ENCODE results near the gene MICAL1.
"Not testable (repeated sequence)": the region's sequence is repeated elsewhere in the genome, so short reads cannot be mapped to it uniquely, and the experiment has no call there.

The MICAL1 gene

GRCh38 chr6:109466212-109466923 lies 10.8 kb upstream of the MICAL1 start:
- H3K9me3 ChIP-seq (ENCODE audit: control insufficient read depth, insufficient read depth, low read length): no peaks in the 10 kb centered on the region
- no peaks in the 10 kb centered on the region for H3K4me1 ChIP-seq (ENCODE audit: insufficient read depth, low read length)
- peaks cover 25% of the 10 kb centered on the region for H3K36me3 ChIP-seq (ENCODE audit: insufficient read depth, low read length)
- no peak overlapping the region for H3K9ac ChIP-seq (ENCODE audit: low read depth, low read length)

- H3K9ac ChIP-seq (ENCODE audit: low read depth, low read length): no peak overlapping the region
- no peaks in the 10 kb centered on the region for H3K4me1 ChIP-seq (ENCODE audit: insufficient read depth, low read length)
- peaks cover 25% of the 10 kb centered on the region for H3K36me3 ChIP-seq (ENCODE audit: insufficient read depth, low read length)
- H3K9me3 ChIP-seq (ENCODE audit: control insufficient read depth, insufficient read depth, low read length): no peaks in the 10 kb centered on the region
These were observed 10.2 kb upstream of the MICAL1 start for GRCh38 chr6:109465772-109466171.

- Histone ChIP-seq H3K9me3 (ENCODE audit: control insufficient read depth, insufficient read depth, low read length) (no peaks in the 10 kb centered on the region), H3K36me3 (ENCODE audit: insufficient read depth, low read length) (peaks cover 7% of the 10 kb centered on the region), H3K4me1 (ENCODE audit: insufficient read depth, low read length) (peaks cover 9% of the 10 kb centered on the region; the same call in 1 of the 2 replicates), H3K9ac (ENCODE audit: low read depth, low read length) (no peak overlapping the region)
These were observed 6.4 kb upstream of the MICAL1 start for GRCh38 chr6:109461733-109462526.

GRCh38 chr6:109461205-109461604 lies 5.6 kb upstream of the MICAL1 start:
- peaks cover 10% of the 10 kb centered on the region; the same call in 1 of the 2 replicates for H3K4me1 ChIP-seq (ENCODE audit: insufficient read depth, low read length)
- not testable (repeated sequence) for H3K9me3 ChIP-seq (ENCODE audit: control insufficient read depth, insufficient read depth, low read length); H3K9ac ChIP-seq (ENCODE audit: low read depth, low read length); H3K36me3 ChIP-seq (ENCODE audit: insufficient read depth, low read length)

- Histone ChIP-seq H3K9ac (ENCODE audit: low read depth, low read length) (no peak overlapping the region), H3K9me3 (ENCODE audit: control insufficient read depth, insufficient read depth, low read length) (no peaks in the 10 kb centered on the region), H3K4me1 (ENCODE audit: insufficient read depth, low read length) (peaks cover 10% of the 10 kb centered on the region; the same call in 1 of the 2 replicates), H3K36me3 (ENCODE audit: insufficient read depth, low read length) (peaks cover 2% of the 10 kb centered on the region; the same call in 1 of the 2 replicates)
These were observed 4.7 kb upstream of the MICAL1 start for GRCh38 chr6:109460161-109460829.

- H3K4me1 ChIP-seq (ENCODE audit: insufficient read depth, low read length): peaks cover 16% of the 10 kb centered on the region; the same call in 1 of the 2 replicates
These were observed 3.4 kb upstream of the MICAL1 start for GRCh38 chr6:109458774-109459531.

GRCh38 chr6:109457562-109457996 lies 2.0 kb upstream of the MICAL1 start:
- H3K36me3 ChIP-seq (ENCODE audit: insufficient read depth, low read length): no peaks in the 10 kb centered on the region; the same call in 1 of the 2 replicates
- peaks cover 16% of the 10 kb centered on the region; the same call in 1 of the 2 replicates for H3K4me1 ChIP-seq (ENCODE audit: insufficient read depth, low read length)
- no peak overlapping the region for H3K9ac ChIP-seq (ENCODE audit: low read depth, low read length)
- H3K9me3 ChIP-seq (ENCODE audit: control insufficient read depth, insufficient read depth, low read length): no peaks in the 10 kb centered on the region

More at GRCh38 chr6:109458774-109459531, 3.4 kb upstream of the MICAL1 start:
- Histone ChIP-seq H3K36me3 (ENCODE audit: insufficient read depth, low read length) (no peaks in the 10 kb centered on the region; the same call in 1 of the 2 replicates), H3K9ac (ENCODE audit: low read depth, low read length) (no peak overlapping the region), H3K9me3 (ENCODE audit: control insufficient read depth, insufficient read depth, low read length) (no peaks in the 10 kb centered on the region)

GRCh38 chr6:109456710-109457561 lies 1.4 kb upstream of the MICAL1 start:
- Histone ChIP-seq H3K36me3 (ENCODE audit: insufficient read depth, low read length) (no peaks in the 10 kb centered on the region; the same call in none of the 2 replicates), H3K9ac (ENCODE audit: low read depth, low read length) (peak overlapping the region; percentile 79; the same call in 1 of the 2 replicates), H3K4me1 (ENCODE audit: insufficient read depth, low read length) (peaks cover 16% of the 10 kb centered on the region; the same call in 1 of the 2 replicates), H3K9me3 (ENCODE audit: control insufficient read depth, insufficient read depth, low read length) (no peaks in the 10 kb centered on the region)

GRCh38 chr6:109456111-109456583 lies 575 bp upstream of the MICAL1 start:
- H3K36me3 ChIP-seq (ENCODE audit: insufficient read depth, low read length): peaks cover 4% of the 10 kb centered on the region
- H3K9me3 ChIP-seq (ENCODE audit: control insufficient read depth, insufficient read depth, low read length): no peaks in the 10 kb centered on the region
- H3K4me1 ChIP-seq (ENCODE audit: insufficient read depth, low read length): peaks cover 16% of the 10 kb centered on the region; the same call in 1 of the 2 replicates
- H3K9ac ChIP-seq (ENCODE audit: low read depth, low read length): peak overlapping the region; percentile 79

GRCh38 chr6:109454496-109455436 lies 806 bp downstream of the MICAL1 start:
- H3K9me3 ChIP-seq (ENCODE audit: control insufficient read depth, insufficient read depth, low read length): no peaks in the 10 kb centered on the region
- H3K36me3 ChIP-seq (ENCODE audit: insufficient read depth, low read length): peaks cover 4% of the 10 kb centered on the region; the same call in 1 of the 2 replicates
- peak overlapping the region; percentile 79 for H3K9ac ChIP-seq (ENCODE audit: low read depth, low read length)
- peaks cover 16% of the 10 kb centered on the region; the same call in 1 of the 2 replicates for H3K4me1 ChIP-seq (ENCODE audit: insufficient read depth, low read length)

- no peaks in the 10 kb centered on the region for H3K9me3 ChIP-seq (ENCODE audit: control insufficient read depth, insufficient read depth, low read length)
- H3K9ac ChIP-seq (ENCODE audit: low read depth, low read length): no peak overlapping the region
- peaks cover 16% of the 10 kb centered on the region; the same call in 1 of the 2 replicates for H3K4me1 ChIP-seq (ENCODE audit: insufficient read depth, low read length)
- peaks cover 4% of the 10 kb centered on the region; the same call in 1 of the 2 replicates for H3K36me3 ChIP-seq (ENCODE audit: insufficient read depth, low read length)
These were observed 1.7 kb downstream of the MICAL1 start for GRCh38 chr6:109453594-109454495.
